SIG-M5 treated with dmso at 0.1 percent for 504 hours (cell line): Measurements from ENCODE around the gene BIVM.

Experiments
- DNase-seq: peaks from one replicate; lab custom pipeline; 2025; ENCODE audit not compliant: unreplicated experiment; lab: John Stamatoyannopoulos, UW

BIVM gene

GRCh38 chr13:102788683-102789082, 10.2 kb upstream of the BIVM start:
- no peak for DNase-seq

- DNase-seq: no peak
These were observed 6.5 kb upstream of the BIVM start for GRCh38 chr13:102792396-102792795.

GRCh38 chr13:102793611-102794355, 5.1 kb upstream of the BIVM start:
- DNase-seq: no peak

GRCh38 chr13:102799426-102800144, 666 bp downstream of the BIVM start:
- DNase-seq: no peak

- DNase-seq: peak; percentile 77
These were observed 1.5 kb downstream of the BIVM start for GRCh38 chr13:102800145-102801041.

GRCh38 chr13:102805680-102806079, 6.8 kb downstream of the BIVM start:
- no peak for DNase-seq

- DNase-seq: no peak
These were observed 8.8 kb downstream of the BIVM start for GRCh38 chr13:102807699-102808098.

GRCh38 chr13:102812611-102813287, 13.8 kb downstream of the BIVM start:
- peak; percentile 30 for DNase-seq

GRCh38 chr13:102814025-102814607, 15.2 kb downstream of the BIVM start:
- DNase-seq: no peak

GRCh38 chr13:102814793-102815192, 15.9 kb downstream of the BIVM start:
- no peak for DNase-seq

GRCh38 chr13:102815788-102816187, 16.9 kb downstream of the BIVM start:
- DNase-seq: no peak

- DNase-seq: no peak
These were observed 17.8 kb downstream of the BIVM start for GRCh38 chr13:102816708-102817107.

GRCh38 chr13:102817241-102817640, 18.3 kb downstream of the BIVM start:
- no peak for DNase-seq

GRCh38 chr13:102817907-102818306, 19.0 kb downstream of the BIVM start:
- DNase-seq: no peak

- no peak for DNase-seq
These were observed 26.5 kb downstream of the BIVM start for GRCh38 chr13:102825400-102825799.

- DNase-seq: no peak
These were observed 27.2 kb downstream of the BIVM start for GRCh38 chr13:102825921-102826706.

- no peak for DNase-seq
These were observed 31.7 kb downstream of the BIVM start for GRCh38 chr13:102830646-102831045.

GRCh38 chr13:102836471-102836870, 37.6 kb downstream of the BIVM start:
- DNase-seq: no peak

GRCh38 chr13:102838273-102838672, 39.4 kb downstream of the BIVM start:
- no peak for DNase-seq

GRCh38 chr13:102838982-102839381, 40.1 kb downstream of the BIVM start:
- DNase-seq: no peak
